ENCODE data around the gene MARCKSL1.
"Not testable (repeated sequence)": the region's sequence is repeated elsewhere in the genome, so short reads cannot be mapped to it uniquely, and the experiment has no call there.

The MARCKSL1 gene

DNA sequence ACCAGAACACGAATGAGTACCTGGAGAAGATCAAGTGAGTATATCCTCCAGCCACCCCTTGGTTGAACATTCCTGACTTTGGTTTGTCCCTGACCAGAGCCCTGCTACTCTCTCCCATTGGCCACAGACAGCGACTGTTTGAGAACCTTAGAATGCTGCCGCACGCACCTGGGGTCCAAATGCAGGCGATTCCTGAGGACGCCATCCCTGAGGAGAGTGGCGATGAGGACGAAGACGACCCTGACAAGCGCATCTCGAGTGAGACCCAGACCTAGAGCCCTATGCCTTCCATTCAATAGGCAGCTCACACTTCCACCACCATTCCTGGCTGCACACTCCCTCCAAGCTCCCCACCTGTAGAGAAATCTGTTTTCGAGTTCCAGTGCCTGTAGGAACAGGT lies 4.5 kb downstream of the MARCKSL1 start:
- DNase-seq = no peak

DNA sequence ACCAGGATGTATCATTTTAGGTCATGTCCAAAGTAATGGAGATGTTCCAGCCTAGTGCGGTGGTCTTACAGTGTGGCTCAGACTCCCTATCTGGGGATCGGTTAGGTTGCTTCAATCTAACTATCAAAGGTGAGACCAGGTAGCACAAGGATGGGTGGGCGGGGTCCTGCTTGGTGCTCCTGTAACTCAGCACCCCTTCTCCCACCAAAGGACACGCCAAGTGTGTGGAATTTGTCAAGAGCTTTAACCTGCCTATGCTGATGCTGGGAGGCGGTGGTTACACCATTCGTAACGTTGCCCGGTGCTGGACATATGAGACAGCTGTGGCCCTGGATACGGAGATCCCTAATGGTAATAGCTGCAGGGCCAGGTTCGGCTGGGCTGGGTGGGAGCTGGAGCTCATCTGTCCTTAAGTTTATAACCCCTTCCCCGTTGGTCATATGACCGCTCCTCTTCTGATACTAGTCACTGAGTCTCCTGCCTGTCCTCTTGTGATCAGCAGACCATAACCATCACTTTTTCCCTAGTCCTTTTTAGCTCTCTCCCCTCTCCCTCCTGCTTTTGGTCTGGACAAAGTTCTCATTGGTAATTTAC lies 5.4 kb downstream of the MARCKSL1 start:
- no peak for DNase-seq

DNA sequence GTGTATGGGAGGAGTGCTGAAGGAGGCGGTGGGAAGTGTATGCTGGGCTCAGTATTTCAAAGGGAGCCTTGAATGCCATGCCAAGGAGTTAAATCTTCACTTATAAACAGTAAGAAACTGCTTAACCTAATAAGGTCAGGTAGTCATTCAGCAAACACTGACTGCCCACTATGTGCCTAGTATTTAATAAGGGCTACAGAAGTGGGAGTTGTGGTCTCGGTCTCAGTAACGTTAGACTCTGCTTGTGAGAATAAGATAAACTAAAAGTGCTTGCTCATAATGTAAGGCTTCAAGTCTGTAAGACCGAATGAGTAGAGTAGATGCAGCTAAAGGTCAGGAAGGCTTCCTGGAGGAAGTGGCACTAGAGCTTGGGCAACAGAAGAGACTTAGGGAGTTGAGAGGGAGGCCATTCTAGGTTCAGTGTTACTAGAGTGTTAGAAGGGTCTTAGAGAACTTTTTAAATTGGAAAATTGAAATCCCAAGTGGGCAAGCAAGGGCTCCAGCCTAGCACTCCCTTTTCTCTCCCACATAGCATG lies 6.0 kb downstream of the MARCKSL1 start:
- DNase-seq = no peak

DNA sequence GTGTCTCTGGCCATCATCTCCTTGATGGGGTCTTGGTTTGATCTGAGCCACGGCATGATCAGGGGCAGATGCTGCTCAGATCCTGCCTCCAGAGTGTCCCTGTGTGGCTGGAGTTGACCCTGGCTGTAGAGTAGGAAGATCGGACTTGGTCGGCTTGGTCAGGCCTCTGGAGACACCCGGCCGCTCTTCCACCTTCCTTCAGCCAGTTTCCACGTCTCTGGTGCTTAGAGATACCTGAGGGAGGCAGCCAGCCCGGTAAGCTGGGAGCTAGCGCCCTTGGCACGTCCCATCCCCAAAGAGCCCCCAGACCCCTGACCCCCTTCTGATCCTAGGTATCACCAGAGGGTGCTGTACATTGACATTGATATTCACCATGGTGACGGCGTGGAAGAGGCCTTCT lies 8.8 kb downstream of the MARCKSL1 start:
- DNase-seq = no peak

DNA sequence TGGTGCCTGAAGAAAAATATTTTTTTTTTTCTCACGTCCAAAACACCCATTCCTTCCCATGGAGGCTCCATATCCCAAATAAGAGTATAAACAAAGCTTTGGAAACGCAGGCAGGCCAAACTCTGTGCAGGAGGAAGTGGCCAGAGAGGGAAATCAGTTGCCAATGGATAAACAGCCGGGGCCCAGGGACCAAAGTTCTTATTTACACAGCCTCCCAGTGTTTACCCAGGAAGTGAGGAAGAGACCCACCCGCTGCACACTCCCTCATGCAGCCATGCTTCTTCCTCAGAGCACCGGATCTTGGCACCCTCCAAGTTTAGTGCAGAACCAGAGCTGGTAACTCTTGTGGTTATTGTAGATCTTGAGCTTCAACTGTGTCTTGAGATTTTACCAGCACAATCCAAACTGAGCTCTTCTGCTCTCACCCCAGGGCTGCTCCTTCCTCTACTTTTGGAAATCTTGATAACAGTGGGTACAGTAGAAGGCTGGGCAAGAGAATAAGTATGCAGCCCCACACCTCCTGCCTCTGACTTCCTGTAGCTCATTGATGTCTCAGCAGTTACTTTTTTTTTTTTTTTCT lies 14.2 kb downstream of the MARCKSL1 start:
- DNase-seq = no peak

DNA sequence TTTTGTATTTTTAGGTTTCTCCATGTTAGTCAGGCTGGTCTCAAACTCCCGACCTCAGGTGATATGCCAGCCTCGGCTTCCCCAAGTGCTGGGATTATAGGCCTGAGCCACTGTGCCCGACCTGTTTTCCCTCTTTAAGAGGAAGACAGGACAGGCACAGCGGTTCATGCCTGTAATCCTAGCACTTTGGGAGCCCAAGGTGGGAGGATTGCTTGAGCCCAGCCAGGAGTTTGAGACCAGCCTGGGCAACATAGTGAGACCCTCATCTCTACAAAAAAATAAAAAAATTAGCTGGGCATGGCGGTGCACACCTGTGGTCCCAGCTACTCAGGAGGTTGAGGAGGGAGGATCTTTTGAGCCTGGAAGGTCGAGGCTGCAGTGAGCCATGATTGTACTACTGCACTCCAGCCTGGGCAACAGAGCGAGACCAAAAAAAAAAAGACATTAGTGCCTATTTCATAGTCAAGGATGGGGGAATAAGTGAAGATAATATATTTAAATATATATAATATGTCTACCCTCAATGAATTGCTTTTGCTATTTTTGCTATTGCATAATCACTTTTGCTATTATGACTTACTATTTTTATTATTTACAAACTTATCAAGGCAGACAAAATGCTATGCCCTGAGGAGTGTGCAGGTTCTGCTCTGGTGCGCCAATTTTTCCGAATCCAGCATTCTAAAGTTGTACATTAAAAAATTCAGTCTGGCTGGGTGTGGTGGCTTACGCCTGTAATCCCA lies 17.7 kb downstream of the MARCKSL1 start:
- DNase-seq = no peak

DNA sequence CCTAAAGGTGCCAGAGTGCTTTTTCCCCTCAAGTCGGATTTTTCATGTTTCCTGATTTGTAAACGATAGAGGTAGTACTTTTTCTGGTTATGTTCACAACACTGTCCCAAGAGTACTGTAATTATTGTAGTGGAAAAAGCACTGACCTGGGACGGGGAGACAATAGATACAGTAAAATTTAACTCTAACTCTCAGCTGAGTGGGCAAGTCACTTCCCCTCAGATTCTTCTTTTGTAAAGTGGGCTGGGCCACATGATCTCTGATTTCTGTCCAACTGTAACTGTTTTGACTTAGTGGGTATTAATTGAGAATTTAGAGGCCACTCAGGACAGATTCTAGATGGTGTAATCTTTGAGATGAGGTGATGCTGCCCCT lies 19.1 kb downstream of the MARCKSL1 start:
- no peak for DNase-seq

DNA sequence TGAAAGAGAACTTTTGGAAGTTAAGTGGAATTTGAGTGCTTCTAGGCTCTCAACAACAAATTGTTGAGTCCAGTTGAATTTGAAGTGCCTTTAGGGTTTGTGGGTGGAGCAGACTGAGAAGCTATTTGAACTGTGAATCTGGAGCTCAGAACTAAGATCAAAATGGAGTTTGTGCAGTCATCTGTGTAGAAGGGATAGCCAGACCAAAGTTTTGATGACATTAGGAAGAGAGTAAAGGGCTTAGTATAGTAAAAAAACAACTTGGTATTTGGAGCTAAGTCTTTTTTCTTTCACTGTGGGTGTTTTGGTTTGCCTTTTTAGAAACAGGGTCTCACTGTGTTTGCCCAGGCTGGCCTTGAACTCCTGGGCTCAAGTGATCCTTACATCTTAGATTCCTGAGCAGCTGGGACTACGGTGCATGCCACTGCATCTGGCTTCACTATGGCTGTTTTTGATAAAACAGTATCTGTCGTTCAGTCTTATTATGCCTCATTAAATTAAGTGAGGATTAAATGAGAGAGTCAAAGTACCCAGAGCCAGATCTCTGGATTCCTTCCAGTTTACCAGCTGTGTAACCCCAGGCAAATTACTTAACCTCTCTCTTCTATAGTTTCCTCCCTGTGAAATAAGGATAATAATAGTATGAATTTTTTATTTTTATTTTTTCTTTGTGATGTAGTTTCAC lies 24.2 kb downstream of the MARCKSL1 start:
- no peak for DNase-seq

DNA sequence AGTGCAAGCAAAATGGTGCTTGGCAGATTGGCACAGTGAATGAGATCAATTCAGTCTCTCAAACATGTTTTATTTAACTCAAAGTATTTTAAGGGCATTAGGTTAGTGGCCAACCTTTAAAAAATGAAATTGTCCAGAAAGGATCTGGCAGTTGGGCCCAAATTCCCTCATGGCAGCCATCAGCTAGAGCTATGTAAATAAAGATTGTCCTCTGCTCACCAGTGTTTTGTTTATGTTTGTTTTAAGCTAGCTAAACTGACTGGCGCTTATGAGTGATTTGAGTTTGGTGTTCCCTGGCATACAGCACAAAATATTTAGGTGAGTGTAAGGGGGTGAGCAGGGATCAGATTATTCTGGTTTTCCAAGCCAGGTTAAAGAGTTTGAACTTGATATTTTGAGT lies 26.1 kb downstream of the MARCKSL1 start:
- no peak for DNase-seq

DNA sequence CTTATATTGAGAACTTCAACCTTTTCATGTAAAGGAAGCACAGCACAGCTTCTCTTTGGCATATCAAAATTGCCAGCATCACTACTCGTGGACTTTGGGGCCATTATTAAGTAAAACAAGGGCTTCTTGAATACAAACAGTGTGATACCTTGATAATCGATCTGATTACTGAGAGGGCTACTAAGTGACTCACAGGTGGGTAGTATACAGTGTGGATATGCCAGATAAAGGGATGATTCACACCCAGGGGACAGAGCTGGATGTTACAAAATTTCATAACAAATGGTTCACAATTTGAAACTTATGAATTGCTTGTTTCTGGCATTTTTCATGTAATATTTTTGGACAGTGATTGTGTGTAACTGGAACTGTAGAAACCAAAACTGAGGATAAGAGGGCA lies 28.7 kb downstream of the MARCKSL1 start:
- no peak for DNase-seq

DNA sequence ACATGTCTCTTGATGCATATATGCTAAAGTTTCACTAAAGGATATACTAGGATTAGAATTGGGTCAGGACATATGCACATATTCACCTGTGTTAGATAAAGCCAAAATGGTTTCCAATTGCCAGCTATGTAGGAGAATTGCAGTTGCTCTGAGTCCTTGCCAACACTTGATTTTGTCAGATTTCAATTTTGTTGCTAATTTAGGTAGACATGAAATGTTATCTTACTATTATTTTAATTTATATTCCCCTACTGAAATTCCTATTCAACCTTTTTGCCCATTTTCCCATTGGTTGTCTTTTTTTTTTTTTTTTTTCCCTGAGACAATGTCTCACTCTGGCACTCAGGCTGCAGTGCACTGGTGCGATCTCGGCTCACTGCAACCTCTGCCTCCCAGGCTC lies 30.7 kb downstream of the MARCKSL1 start:
- no peak for DNase-seq

DNA sequence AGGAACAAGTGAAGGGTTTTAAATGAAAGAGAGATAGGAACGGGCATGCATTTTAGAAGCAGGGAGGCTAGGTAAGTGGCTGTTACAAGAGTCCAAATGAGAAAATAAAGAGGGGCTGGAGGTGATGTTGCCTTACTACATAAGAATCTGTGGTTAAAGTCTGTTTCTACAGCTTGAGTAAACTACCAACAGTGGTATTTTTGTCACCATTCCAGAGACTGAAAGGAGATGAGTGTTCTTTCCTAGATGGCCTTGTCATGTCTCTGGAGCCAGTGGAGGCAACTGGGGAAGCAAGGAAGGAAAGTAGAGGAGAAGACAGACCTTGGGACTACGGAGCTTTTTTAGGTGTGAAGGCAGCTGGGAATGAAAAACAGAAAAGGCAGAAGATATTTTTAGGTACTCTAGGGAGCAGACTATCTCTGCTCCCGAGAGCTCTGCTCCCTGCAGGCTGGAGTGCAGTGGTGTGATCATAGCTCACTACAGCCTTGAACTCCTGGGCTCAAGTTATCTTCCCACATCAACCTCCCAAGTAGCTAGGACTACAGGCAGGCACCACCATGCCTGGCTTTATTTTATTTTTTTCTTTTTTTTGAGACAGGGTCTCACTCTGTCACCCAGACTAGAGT lies 31.9 kb downstream of the MARCKSL1 start:
- DNase-seq = no peak

DNA sequence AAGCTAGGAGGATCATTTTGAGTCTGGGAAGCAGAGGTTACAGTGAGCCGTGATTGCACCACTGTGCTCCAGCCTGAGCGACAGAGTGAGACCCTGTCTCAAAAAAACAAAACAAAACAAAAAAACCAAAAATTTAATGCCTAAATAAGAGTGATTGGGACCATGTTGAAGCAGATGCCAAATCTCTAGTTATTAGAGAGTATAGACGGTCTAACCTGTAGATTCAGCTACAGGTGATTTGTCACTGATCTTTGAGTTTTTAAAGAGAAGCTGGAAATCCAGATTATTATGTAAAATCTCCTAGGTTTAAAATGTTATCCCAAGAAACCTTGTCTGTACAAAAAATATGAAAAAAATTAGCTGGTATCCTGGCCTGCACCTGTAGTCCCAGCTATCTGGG lies 32.7 kb downstream of the MARCKSL1 start:
- no peak for DNase-seq

DNA sequence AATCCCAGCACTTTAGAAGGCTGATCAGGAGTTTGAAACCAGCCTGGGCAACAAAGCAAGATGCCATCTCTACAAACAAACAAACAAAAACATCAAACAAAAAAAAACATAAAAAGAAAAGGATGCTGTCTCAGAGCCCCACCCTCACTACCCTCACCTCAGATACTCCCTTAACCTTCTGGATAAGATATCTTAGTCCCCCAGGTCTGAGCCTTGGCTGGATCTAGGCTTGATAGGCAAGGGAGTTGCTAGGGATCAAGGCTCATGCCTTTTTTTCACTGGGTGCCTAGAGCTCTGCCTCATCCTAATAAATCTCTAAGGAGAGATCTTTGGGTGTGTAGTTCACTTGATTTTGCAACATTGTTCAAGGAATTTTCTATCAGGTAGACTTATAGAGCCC lies 36.7 kb downstream of the MARCKSL1 start:
- DNase-seq = no peak

DNA sequence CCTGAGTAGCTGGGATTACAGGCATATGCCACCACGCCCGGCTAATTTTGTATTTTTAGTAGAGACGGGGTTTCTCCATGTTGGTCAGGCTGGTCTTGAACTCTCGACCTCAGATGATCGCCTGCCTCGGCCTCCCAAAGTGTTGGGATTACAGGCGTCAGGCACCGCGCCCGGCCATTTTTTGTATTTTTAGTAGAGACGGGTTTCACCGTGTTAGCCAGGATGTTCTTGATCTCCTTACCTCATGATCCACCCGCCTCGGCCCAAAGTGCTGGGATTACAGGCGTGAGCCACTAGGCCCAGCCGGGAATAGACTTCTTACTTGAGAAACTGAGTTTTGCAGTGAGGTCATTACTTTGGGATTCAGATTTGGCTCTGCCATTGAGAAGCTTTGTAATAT lies 37.8 kb downstream of the MARCKSL1 start:
- not testable (repeated sequence) for DNase-seq

DNA sequence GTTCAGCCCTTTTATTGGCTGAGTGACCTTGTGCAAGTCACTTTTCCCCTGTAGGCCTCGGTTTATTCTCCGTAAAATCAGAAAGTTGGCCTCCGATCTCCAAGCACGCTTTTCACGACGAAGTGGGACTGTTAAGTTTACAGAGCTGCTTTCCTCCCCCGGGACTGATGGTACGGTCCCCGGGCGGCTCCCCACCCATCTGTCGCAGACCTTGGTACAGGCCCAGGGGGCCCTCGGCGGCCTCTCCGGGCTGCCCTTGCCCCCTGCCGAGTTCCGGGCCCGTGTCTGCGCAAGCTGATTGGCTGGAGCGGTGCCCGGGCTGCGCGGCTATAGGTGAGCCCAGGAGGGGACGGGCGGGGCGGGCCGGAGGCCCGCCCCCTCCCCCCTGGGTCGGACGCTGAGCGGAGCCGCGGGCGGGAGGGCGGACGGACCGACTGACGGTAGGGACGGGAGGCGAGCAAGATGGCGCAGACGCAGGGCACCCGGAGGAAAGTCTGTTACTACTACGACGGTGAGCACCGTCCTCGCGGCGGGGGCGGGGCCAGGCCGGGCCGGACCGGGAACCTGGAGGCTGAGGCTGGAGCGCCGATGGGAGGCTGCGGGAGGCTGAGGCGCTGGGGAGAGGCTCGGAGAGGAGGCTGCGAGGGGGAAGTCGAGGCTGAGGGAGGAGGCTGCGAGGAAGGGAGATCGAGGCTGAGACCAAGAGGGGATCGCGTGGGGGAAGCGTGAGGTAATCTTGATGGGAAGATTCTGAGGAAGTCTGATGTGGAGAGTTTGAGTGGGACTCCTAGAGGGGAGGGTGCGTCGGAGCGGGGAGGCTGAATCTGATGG lies 44.1 kb downstream of the MARCKSL1 start, which contains the start of gene HDAC1:
TSS of gene HDAC1 (plus strand) at position 376 of the 831 bp plus-strand sequence. CDS start at position 463, 87 bp downstream.
- peak; percentile 95 for DNase-seq

DNA sequence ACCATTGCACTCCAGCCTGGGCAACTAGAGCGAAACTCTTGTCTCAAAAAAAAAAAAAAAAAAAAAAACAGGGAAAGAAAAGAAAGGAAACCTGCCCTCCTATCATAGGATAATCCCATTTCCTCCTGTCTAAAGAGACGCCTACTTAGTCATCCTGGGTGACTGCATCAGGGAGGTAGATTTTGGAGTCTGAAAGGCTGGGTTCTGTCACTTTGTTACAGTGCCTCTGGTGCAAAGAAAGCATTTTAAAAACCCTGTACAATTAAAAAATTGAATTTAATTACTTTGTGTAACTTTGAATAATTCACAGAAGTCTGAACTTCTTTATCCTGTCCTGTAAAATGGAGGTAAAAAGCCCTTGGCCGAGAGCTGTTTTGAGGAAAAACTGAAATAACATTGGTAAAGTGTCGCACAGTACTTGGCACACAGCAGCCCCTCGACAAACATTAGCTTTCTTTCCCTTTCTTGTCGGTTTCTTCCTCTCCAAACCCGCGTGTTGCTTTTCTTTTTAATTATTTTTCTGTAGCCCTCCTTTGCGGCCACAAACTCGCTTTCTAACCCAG lies 44.8 kb downstream of the MARCKSL1 start:
- DNase-seq = no peak

DNA sequence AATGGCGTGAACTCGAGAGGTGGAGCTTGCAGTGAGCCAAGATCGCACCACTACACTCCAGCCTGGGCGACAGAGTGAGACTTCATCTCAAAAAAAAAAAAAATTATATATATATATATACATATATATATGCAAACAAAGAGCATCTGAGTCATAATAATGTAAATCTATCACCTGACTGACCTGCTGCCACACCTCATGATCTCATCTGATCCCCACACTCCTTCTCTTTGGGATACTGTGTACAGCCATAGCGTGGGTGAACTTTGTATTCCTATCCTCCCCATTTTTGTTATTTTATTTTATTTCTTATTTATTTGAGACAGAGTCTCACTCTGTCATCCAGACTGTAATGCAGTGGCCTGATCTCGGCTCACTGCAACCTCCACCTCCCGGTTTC lies 46.8 kb downstream of the MARCKSL1 start:
- DNase-seq = no peak

DNA sequence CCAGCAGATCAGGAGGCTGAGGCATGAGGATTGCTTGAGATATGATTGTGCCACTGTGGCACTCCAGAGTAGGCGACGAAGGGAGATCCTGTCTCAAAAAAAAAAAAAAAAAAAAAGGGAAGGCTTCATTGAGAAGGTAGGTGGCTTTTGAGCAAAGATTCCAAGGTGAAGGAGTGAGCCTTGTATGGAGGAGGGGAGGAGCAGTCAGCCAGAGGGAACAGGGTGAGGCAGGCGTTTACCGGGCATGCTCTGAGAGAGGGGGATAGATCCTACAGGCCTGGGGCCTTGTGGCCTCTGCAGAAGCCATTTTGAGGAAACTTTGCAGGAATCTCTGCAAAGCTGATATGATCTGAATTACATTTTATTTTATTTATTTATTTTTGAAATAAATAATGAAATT lies 49.3 kb downstream of the MARCKSL1 start:
- no peak for DNase-seq

DNA sequence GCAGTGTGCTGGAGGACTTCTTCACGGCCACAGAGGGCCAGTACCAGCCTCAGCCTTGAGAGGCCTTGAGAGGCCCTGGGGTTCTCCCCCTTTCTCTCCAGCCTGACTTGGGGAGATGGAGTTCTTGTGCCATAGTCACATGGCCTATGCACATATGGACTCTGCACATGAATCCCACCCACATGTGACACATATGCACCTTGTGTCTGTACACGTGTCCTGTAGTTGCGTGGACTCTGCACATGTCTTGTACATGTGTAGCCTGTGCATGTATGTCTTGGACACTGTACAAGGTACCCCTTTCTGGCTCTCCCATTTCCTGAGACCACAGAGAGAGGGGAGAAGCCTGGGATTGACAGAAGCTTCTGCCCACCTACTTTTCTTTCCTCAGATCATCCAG lies 50.4 kb downstream of the MARCKSL1 start:
- no peak for DNase-seq

DNA sequence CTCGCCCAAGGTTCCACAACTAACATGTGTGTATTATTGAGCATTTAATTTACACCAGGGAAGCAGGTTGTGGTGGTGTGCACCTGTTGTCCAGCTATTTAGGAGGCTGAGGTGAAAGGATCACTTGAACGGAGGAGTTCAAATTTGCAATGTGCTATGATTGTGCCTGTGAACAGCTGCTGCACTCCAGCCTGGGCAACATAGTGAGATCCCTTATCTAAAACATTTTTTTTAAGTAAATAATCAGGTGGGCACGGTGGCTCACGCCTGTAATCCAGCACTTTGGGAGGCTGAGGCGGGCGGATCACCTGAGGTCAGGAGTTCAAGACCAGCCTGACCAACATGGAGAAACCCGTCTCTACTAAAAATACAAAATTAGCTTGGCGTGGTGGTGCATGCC lies 51.3 kb downstream of the MARCKSL1 start:
- not testable (repeated sequence) for DNase-seq

Data from effector CD4-positive, alpha-beta T cell (primary cell).